Right atrium auricular region (tissue), 2 donors: ENCODE measurements around the gene CUL3. TPM values are rescaled to one million over a fixed set of nuclear protein-coding genes. Genes with fewer than 3 reads are reported as not detected.

Experiments used
- DNase-seq: peaks from one replicate; pipeline ENCODE4 v3.0.0-alpha.2; 2019; ENCODE audit warnings: low spot score
- H3K27ac ChIP-seq, 2 donors: fragments of 200-600 bp; sonication (generic); 1 replicate in 1 of 2; 2 replicates in 1 of 2; pipeline ENCODE4 v1.5.1; 2016 to 2019
- H3K27me3 ChIP-seq, 2 donors: fragments of 200-600 bp; sonication (generic); one replicate each; pipeline versions ENCODE4 v1.5.1 to v1.6.0; 2017 to 2019
- H3K36me3 ChIP-seq: fragments of 200-600 bp; sonication (generic); one replicate; pipeline ENCODE4 v1.5.1; 2016
- H3K4me1 ChIP-seq, 2 donors: fragments of 200-600 bp; sonication (generic); one replicate each; pipeline versions ENCODE4 v1.5.1 to v1.6.0; 2017 to 2019
- H3K4me3 ChIP-seq, 2 donors: fragments of 200-600 bp; sonication (generic); 1 replicate in 1 of 2; 2 replicates in 1 of 2; pipeline ENCODE4 v1.5.1; 2017 to 2019; ENCODE audit warnings: mild to moderate bottlenecking in 1 of 2, moderate library complexity in 1 of 2
- H3K9me3 ChIP-seq, 2 donors: fragments of 200-600 bp; sonication (generic); one replicate each; pipeline ENCODE4 v1.5.1; 2019
- CTCF ChIP-seq, 2 donors: fragments of 200-600 bp; sonication (generic); IDR thresholded peaks; one replicate each; pipeline ENCODE4 v1.5.1; 2019; ENCODE audit warnings: antibody characterized with exemption in 2 of 2
- total RNA-seq, 2 donors: library from RNA; depleted of rRNA; stranded (reverse); fragments of >200 nt; gene quantifications; one replicate each; pipeline ENCODE4 v1.1.0, GENCODE V29; 2016

The CUL3 gene
- total RNA-seq, 2 donors from 2014 or later: 43.5 to 51.4 TPM

GRCh38 chr2:224574423-224575084, 10.6 kb downstream of the CUL3 start:
- Histone ChIP-seq H3K4me3 (no peak overlapping the region), H3K9me3 (no peaks in the 10 kb centered on the region), H3K27ac (no peak overlapping the region), H3K27me3 (no peaks in the 10 kb centered on the region), H3K4me1 (peaks cover 0 to 85% of the 10 kb centered on the region in 2 donors), H3K36me3 (no peaks in the 10 kb centered on the region)
- no peak for DNase-seq
- no peak for TF ChIP-seq CTCF (IDR thresholded peaks at IDR 0.05)

GRCh38 chr2:224573724-224574123, 11.4 kb downstream of the CUL3 start:
- Histone ChIP-seq H3K27me3 (no peaks in the 10 kb centered on the region), H3K27ac (no peak overlapping the region), H3K9me3 (no peaks in the 10 kb centered on the region), H3K36me3 (no peaks in the 10 kb centered on the region), H3K4me1 (peaks cover 0 to 85% of the 10 kb centered on the region in 2 donors), H3K4me3 (no peak overlapping the region)
- no peak for DNase-seq
- no peak for TF ChIP-seq CTCF (IDR thresholded peaks at IDR 0.05)

- Histone ChIP-seq H3K27ac (no peak overlapping the region), H3K4me3 (no peak overlapping the region), H3K4me1 (peaks cover 0 to 87% of the 10 kb centered on the region in 2 donors), H3K27me3 (no peaks in the 10 kb centered on the region), H3K36me3 (no peaks in the 10 kb centered on the region), H3K9me3 (no peaks in the 10 kb centered on the region)
- no peak for TF ChIP-seq CTCF (IDR thresholded peaks at IDR 0.05)
- no peak for DNase-seq
These were observed 12.8 kb downstream of the CUL3 start for GRCh38 chr2:224572338-224572737.

GRCh38 chr2:224570328-224570993, 14.7 kb downstream of the CUL3 start:
- no peaks in the 10 kb centered on the region for H3K36me3 ChIP-seq
- H3K4me3 ChIP-seq: no peak overlapping the region
- no peak overlapping the region for H3K27ac ChIP-seq
- no peaks in the 10 kb centered on the region for H3K27me3 ChIP-seq
- no peak for TF ChIP-seq CTCF (IDR thresholded peaks at IDR 0.05)
- peaks cover 0 to 71% of the 10 kb centered on the region in 2 donors for H3K4me1 ChIP-seq
- no peaks in the 10 kb centered on the region for H3K9me3 ChIP-seq
- DNase-seq: no peak

GRCh38 chr2:224569654-224570053, 15.5 kb downstream of the CUL3 start:
- TF ChIP-seq CTCF (IDR thresholded peaks at IDR 0.05): no peak
- Histone ChIP-seq H3K36me3 (no peaks in the 10 kb centered on the region), H3K9me3 (no peaks in the 10 kb centered on the region), H3K27me3 (no peaks in the 10 kb centered on the region), H3K4me1 (peaks cover 0 to 63% of the 10 kb centered on the region in 2 donors), H3K4me3 (no peak overlapping the region), H3K27ac (no peak overlapping the region)
- no peak for DNase-seq
